ENCODE measurements around the gene FXYD6. TPM values are rescaled to one million over a fixed set of nuclear protein-coding genes. Genes with fewer than 3 reads are reported as not detected.

Gene FXYD6
- total RNA-seq, 2 experiments from 2014 or later: not detected

GRCh38 chr11:117917591-117918151, 41.2 kb upstream of the FXYD6 start:
- CTCF ChIA-PET: no interaction called here
- H3K27me3 Mint-ChIP-seq: peaks cover 1% of the 10 kb centered on the region
- POLR2A ChIA-PET: interaction anchor here (1.3 kb wide), 1 partner anchor 10 kb away, joined by 3 read pairs; no protein-coding TSS in a partner anchor
- H3K4me3 Mint-ChIP-seq: no peak overlapping the region
- no peaks in the 10 kb centered on the region for H3K9me3 Mint-ChIP-seq
- H3K27ac Mint-ChIP-seq: no peak overlapping the region
- no peaks in the 10 kb centered on the region for H3K36me3 Mint-ChIP-seq (ENCODE audit: low read depth)
- DNase-seq: no peak
- H3K4me1 Mint-ChIP-seq: peaks cover 9% of the 10 kb centered on the region

GRCh38 chr11:117916956-117917355, 40.5 kb upstream of the FXYD6 start:
- Mint-ChIP-seq H3K4me1 (peaks cover 9% of the 10 kb centered on the region), H3K36me3 (ENCODE audit: low read depth) (no peaks in the 10 kb centered on the region), H3K4me3 (no peak overlapping the region), H3K27me3 (peaks cover 4% of the 10 kb centered on the region), H3K27ac (no peak overlapping the region), H3K9me3 (no peaks in the 10 kb centered on the region)
- DNase-seq: no peak
- ChIA-PET POLR2A (interaction anchor here (1.3 to 1.4 kb wide), 2 partner anchors 9 to 86 kb away, joined by 3 read pairs; no protein-coding TSS in a partner anchor), CTCF (interaction anchor here (1.1 to 1.8 kb wide), 4 partner anchors 12 to 136 kb away, joined by 3 to 7 read pairs (median 4); no protein-coding TSS in a partner anchor)

- Mint-ChIP-seq H3K36me3 (ENCODE audit: low read depth) (no peaks in the 10 kb centered on the region), H3K27ac (no peak overlapping the region), H3K4me3 (no peak overlapping the region), H3K27me3 (peaks cover 4% of the 10 kb centered on the region), H3K9me3 (no peaks in the 10 kb centered on the region), H3K4me1 (peaks cover 9% of the 10 kb centered on the region)
- ChIA-PET POLR2A (interaction anchor here (1.4 kb wide), 1 partner anchor 87 kb away, joined by 3 read pairs; no protein-coding TSS in a partner anchor), CTCF (interaction anchor here (1.0 to 1.8 kb wide), 4 partner anchors 11 to 138 kb away, joined by 3 to 7 read pairs (median 4); no protein-coding TSS in a partner anchor)
- no peak for DNase-seq
Measured at GRCh38 chr11:117915672-117916235, 39.3 kb upstream of the FXYD6 start.

GRCh38 chr11:117914991-117915618, 38.6 kb upstream of the FXYD6 start:
- H3K4me1 Mint-ChIP-seq: peaks cover 9% of the 10 kb centered on the region
- no peaks in the 10 kb centered on the region for H3K36me3 Mint-ChIP-seq (ENCODE audit: low read depth)
- H3K4me3 Mint-ChIP-seq: no peak overlapping the region
- CTCF ChIA-PET: interaction anchor here (0.6 to 1.8 kb wide), 3 partner anchors 25 to 138 kb away, joined by 3 to 7 read pairs (median 3); no protein-coding TSS in a partner anchor
- POLR2A ChIA-PET: no interaction called here
- DNase-seq: no peak
- no peak overlapping the region for H3K27ac Mint-ChIP-seq
- H3K9me3 Mint-ChIP-seq: no peaks in the 10 kb centered on the region
- peaks cover 4% of the 10 kb centered on the region for H3K27me3 Mint-ChIP-seq

- Mint-ChIP-seq H3K4me3 (no peak overlapping the region), H3K9me3 (no peaks in the 10 kb centered on the region), H3K27ac (no peak overlapping the region), H3K4me1 (peaks cover 3% of the 10 kb centered on the region), H3K27me3 (peaks cover 4% of the 10 kb centered on the region), H3K36me3 (ENCODE audit: low read depth) (no peaks in the 10 kb centered on the region)
- ChIA-PET CTCF (interaction anchor here (0.6 to 1.3 kb wide), 2 partner anchors 24 to 139 kb away, joined by 3 read pairs; no protein-coding TSS in a partner anchor), POLR2A (no interaction called here)
- no peak for DNase-seq
Measured at GRCh38 chr11:117914398-117914761, 37.9 kb upstream of the FXYD6 start.

GRCh38 chr11:117913736-117914397, 37.4 kb upstream of the FXYD6 start:
- no peaks in the 10 kb centered on the region for H3K4me1 Mint-ChIP-seq
- no peak overlapping the region for H3K27ac Mint-ChIP-seq
- no peaks in the 10 kb centered on the region for H3K36me3 Mint-ChIP-seq (ENCODE audit: low read depth)
- ChIA-PET CTCF (interaction anchor here (1.3 kb wide), 1 partner anchor 140 kb away, joined by 3 read pairs; no protein-coding TSS in a partner anchor), POLR2A (no interaction called here)
- peaks cover 4% of the 10 kb centered on the region for H3K27me3 Mint-ChIP-seq
- no peaks in the 10 kb centered on the region for H3K9me3 Mint-ChIP-seq
- no peak overlapping the region for H3K4me3 Mint-ChIP-seq
- DNase-seq: no peak

- H3K9me3 Mint-ChIP-seq: no peaks in the 10 kb centered on the region
- ChIA-PET POLR2A (no interaction called here), CTCF (interaction anchor here (1.2 kb wide), 1 partner anchor 35 kb away, joined by 3 read pairs; no protein-coding TSS in a partner anchor)
- H3K4me1 Mint-ChIP-seq: peaks cover 7% of the 10 kb centered on the region
- no peak overlapping the region for H3K4me3 Mint-ChIP-seq
- no peak for DNase-seq
- no peak overlapping the region for H3K27ac Mint-ChIP-seq
- no peaks in the 10 kb centered on the region for H3K36me3 Mint-ChIP-seq (ENCODE audit: low read depth)
- peaks cover 4% of the 10 kb centered on the region for H3K27me3 Mint-ChIP-seq
Measured at GRCh38 chr11:117912497-117912896, 36.0 kb upstream of the FXYD6 start.

GRCh38 chr11:117911694-117912093, 35.2 kb upstream of the FXYD6 start:
- H3K27ac Mint-ChIP-seq: no peak overlapping the region
- no peaks in the 10 kb centered on the region for H3K36me3 Mint-ChIP-seq (ENCODE audit: low read depth)
- CTCF ChIA-PET: interaction anchor here (1.2 kb wide), 1 partner anchor 36 kb away, joined by 3 read pairs; no protein-coding TSS in a partner anchor
- no peak overlapping the region for H3K4me3 Mint-ChIP-seq
- POLR2A ChIA-PET: no interaction called here
- no peak for DNase-seq
- H3K9me3 Mint-ChIP-seq: no peaks in the 10 kb centered on the region
- peaks cover 4% of the 10 kb centered on the region for H3K27me3 Mint-ChIP-seq
- H3K4me1 Mint-ChIP-seq: peaks cover 12% of the 10 kb centered on the region

- ChIA-PET CTCF (no interaction called here), POLR2A (no interaction called here)
- Mint-ChIP-seq H3K4me1 (peaks cover 12% of the 10 kb centered on the region), H3K36me3 (ENCODE audit: low read depth) (no peaks in the 10 kb centered on the region), H3K27me3 (peaks cover 2% of the 10 kb centered on the region), H3K4me3 (no peak overlapping the region), H3K9me3 (no peaks in the 10 kb centered on the region), H3K27ac (no peak overlapping the region)
- DNase-seq: no peak
Measured at GRCh38 chr11:117910941-117911655, 34.6 kb upstream of the FXYD6 start.

- CTCF ChIA-PET: no interaction called here
- Mint-ChIP-seq H3K27ac (no peak overlapping the region), H3K27me3 (peaks cover 2% of the 10 kb centered on the region), H3K4me1 (peaks cover 12% of the 10 kb centered on the region), H3K4me3 (no peak overlapping the region), H3K36me3 (ENCODE audit: low read depth) (no peaks in the 10 kb centered on the region), H3K9me3 (no peaks in the 10 kb centered on the region)
- POLR2A ChIA-PET: no interaction called here
- no peak for DNase-seq
Measured at GRCh38 chr11:117910525-117910924, 34.1 kb upstream of the FXYD6 start.

- Mint-ChIP-seq H3K27ac (no peak overlapping the region), H3K4me3 (no peak overlapping the region), H3K36me3 (ENCODE audit: low read depth) (no peaks in the 10 kb centered on the region), H3K9me3 (no peaks in the 10 kb centered on the region), H3K4me1 (peaks cover 12% of the 10 kb centered on the region), H3K27me3 (peaks cover 2% of the 10 kb centered on the region)
- POLR2A ChIA-PET: no interaction called here
- DNase-seq: no peak
- CTCF ChIA-PET: no interaction called here
Measured at GRCh38 chr11:117909611-117910382, 33.3 kb upstream of the FXYD6 start.

- H3K27me3 Mint-ChIP-seq: peaks cover 2% of the 10 kb centered on the region
- no peak overlapping the region for H3K27ac Mint-ChIP-seq
- H3K4me1 Mint-ChIP-seq: peaks cover 12% of the 10 kb centered on the region
- no peak for DNase-seq
- no peaks in the 10 kb centered on the region for H3K9me3 Mint-ChIP-seq
- no peaks in the 10 kb centered on the region for H3K36me3 Mint-ChIP-seq (ENCODE audit: low read depth)
- no peak overlapping the region for H3K4me3 Mint-ChIP-seq
- ChIA-PET CTCF (interaction anchor here (1.3 kb wide), 1 partner anchor 42 kb away, joined by 3 read pairs; no protein-coding TSS in a partner anchor), POLR2A (no interaction called here)
Measured at GRCh38 chr11:117908959-117909610, 32.6 kb upstream of the FXYD6 start.

Measured in activated CD4-positive, alpha-beta memory T cell treated with anti-CD3 and anti-CD28 coated beads, Interleukin-2, amount 10 ng/mL, durations not matched to agents 7 days and 5 days (primary cell).